Heart right ventricle (tissue), 16 donors: ENCODE results near the gene RALGAPA2. TPM values are rescaled to one million over a fixed set of nuclear protein-coding genes. Genes with fewer than 3 reads are reported as not detected.

Experiments
- ATAC-seq, 8 donors: fragments of 200-7000 bp; cut with Tn5 transposase; one replicate each; pipeline ENCODE4 v1.9.1; 2020; ENCODE audit warnings: mild to moderate bottlenecking in 8 of 8, moderate library complexity in 8 of 8, moderate number of reproducible peaks in 1 of 8
- DNase-seq, 2 donors: peaks; one replicate each; pipeline ENCODE4 v3.0.0-alpha.2; 2020
- H3K27ac ChIP-seq, 10 donors: fragments of 200-600 bp; sonication (generic) in 2 of 10; one replicate each; pipeline versions ENCODE4 v1.5.0 to v1.8.0; 2020 to 2022; ENCODE audit warnings: mild to moderate bottlenecking in 3 of 10
- H3K27me3 ChIP-seq, 7 donors: fragments of 200-600 bp; one replicate each; pipeline ENCODE4 v1.8.0; 2021 to 2022; ENCODE audit warnings: mild to moderate bottlenecking in 2 of 7
- H3K36me3 ChIP-seq, 9 donors: fragments of 200-600 bp; sonication (generic) in 1 of 9; one replicate each; pipeline versions ENCODE4 v1.5.0 to v1.8.0; 2020 to 2022; ENCODE audit warnings: mild to moderate bottlenecking in 2 of 9
- H3K4me1 ChIP-seq, 9 donors: fragments of 200-600 bp; sonication (generic) in 1 of 9; one replicate each; pipeline versions ENCODE4 v1.5.0 to v1.8.0; 2020 to 2022; ENCODE audit warnings: mild to moderate bottlenecking in 4 of 9
- H3K4me3 ChIP-seq, 10 donors: fragments of 200-600 bp; sonication (generic) in 2 of 10; one replicate each; pipeline versions ENCODE4 v1.5.0 to v1.8.0; 2020 to 2022; ENCODE audit warnings: mild to moderate bottlenecking in 7 of 10, moderate library complexity in 2 of 10
- H3K9me3 ChIP-seq, 11 donors: fragments of 200-600 bp in 10 of 11; sonication (generic) in 2 of 11; one replicate each; pipeline versions ENCODE4 v1.5.0 to v1.8.0; 2013 to 2022; ENCODE audit warnings: mild to moderate bottlenecking in 2 of 11, control low read depth in 1 of 11, moderate library complexity in 1 of 11
- CTCF ChIP-seq, 9 donors: fragments of 200-600 bp; sonication (generic) in 2 of 9; IDR thresholded peaks; one replicate each; pipeline versions ENCODE4 v1.5.0 to v1.8.0; 2021 to 2022; ENCODE audit warnings: antibody characterized with exemption in 9 of 9, mild to moderate bottlenecking in 5 of 9, moderate library complexity in 1 of 9
- WGBS, 2 donors: extraction: QIAGEN DNeasy Blood & Tissue Kit; methylation state at CpG; one replicate each; pipeline ENCODE4 v1.1.7; 2013; ENCODE audit warnings: inconsistent platforms in 1 of 2; 5-methylcytosine and 5-hydroxymethylcytosine counted together
- intact Hi-C, 10 donors: fragments of 100-400 bp; cut with DNase I; formaldehyde crosslinking; loops; one replicate each; pipeline versions ENCODE4 v1.11.1 to v1.14.2; 2022
- polyA plus RNA-seq, 2 donors: library from polyadenylated mRNA; stranded (reverse); fragments of 200-250 nt; gene quantifications; one replicate each; pipeline ENCODE4 v1.2.3, GENCODE V29; 2013
- total RNA-seq, 10 donors: library from RNA; stranded (reverse); fragmentation: NEBNext Ultra II Directional in 3 of 10; extraction: Animal tissue kit (Norgen Biotek cat#: 25700) in 3 of 10; gene quantifications; one replicate each; pipeline versions ENCODE4 v1.2.1 to v1.2.4, GENCODE V29; 2021 to 2023
- donor health status: Arrhythmogenic right ventricular cardiomyopathy.
- donor health status: ischemic (EF 13 %, LVEDD 7.1; RV severe dilation, severe dysfunction).
- donor health status: healthy with polysubstance abuse.
- donor health status: DM: no; HTN: yes; CAD: no.
- donor health status: DM: no; HTN: no; CAD: no.
- donor health status: ischemic (EF 25% LVEDD 6.9; RV normal size, moderate dysfunction).
- donor health status: ischemic (EF 25% LVEDD 5.7; RV mildly dilated, moderate dysfunction).
- donor health status: healthy.
- donor health status: DM: yes; HTN: yes; CAD: no.
- donor health status: Ischemic cardiomyopathy.
- donor health status: ischemic (EF 35%, LVEDD 5.7; RV mildly dilated, moderate dysfunction).
- donor health status: nonischemic (EF 11% LVEDD 7.7; RV severe dilation, severe dysfunction).
- donor health status: DM: yes; HTN: yes; CAD: no.
- donor health status: PGD.
- donor health status: ischemic (EF 29% LVEDD 5.4; RV normal size, mild dysfunction).
- donor health status: nonischemic (EF 23%, LVEDD 6.1; RV moderate dilation, normal function).

Gene RALGAPA2
- total and polyA plus RNA-seq, 12 donors = 4.1 to 26.8 (median 18.2) TPM

GRCh38 chr20:20517296-20517695, 195.1 kb downstream of the RALGAPA2 start:
- Histone ChIP-seq H3K27ac (no peak overlapping the region), H3K4me1 (no peaks in the 10 kb centered on the region), H3K4me3 (no peak overlapping the region), H3K27me3 (no peaks in the 10 kb centered on the region), H3K36me3 (peaks cover 0 to 97% (median 32%) of the 10 kb centered on the region in 9 donors), H3K9me3 (peaks cover 0 to 16% (median 9%) of the 10 kb centered on the region in 11 donors)
- 79 to 82% methylated on average over 2 of the region's 2 CpGs for WGBS, 2 donors
- no peak for TF ChIP-seq CTCF (IDR thresholded peaks at IDR 0.05)
- ATAC-seq (no peak), DNase-seq (no peak)
- intact Hi-C loops = no loop called here

GRCh38 chr20:20513720-20514119, 198.7 kb downstream of the RALGAPA2 start:
- peaks cover 0 to 96% (median 31%) of the 10 kb centered on the region in 9 donors for H3K36me3 ChIP-seq
- TF ChIP-seq CTCF (IDR thresholded peaks at IDR 0.05) = no peak

GRCh38 chr20:20505554-20505953, 206.9 kb downstream of the RALGAPA2 start:
- H3K4me3 ChIP-seq = no peak overlapping the region
- H3K4me1 ChIP-seq = no peaks in the 10 kb centered on the region
- H3K36me3 ChIP-seq = peaks cover 0 to 96% (median 24%) of the 10 kb centered on the region in 9 donors
- intact Hi-C loops = no loop called here
- no peak overlapping the region for H3K27ac ChIP-seq
- no peak for TF ChIP-seq CTCF (IDR thresholded peaks at IDR 0.05)
- no peak for ATAC-seq
- H3K9me3 ChIP-seq = no peaks in the 10 kb centered on the region
- DNase-seq = no peak
- WGBS, 2 donors = 94 to 96% methylated on average over 2 of the region's 2 CpGs
- H3K27me3 ChIP-seq = no peaks in the 10 kb centered on the region

More at GRCh38 chr20:20513720-20514119, 198.7 kb downstream of the RALGAPA2 start:
- Histone ChIP-seq H3K27ac (no peak overlapping the region), H3K27me3 (no peaks in the 10 kb centered on the region), H3K9me3 (peaks cover 0 to 16% (median 9%) of the 10 kb centered on the region in 11 donors), H3K4me1 (no peaks in the 10 kb centered on the region), H3K4me3 (no peak overlapping the region)
- ATAC-seq (no peak), DNase-seq (no peak)
- intact Hi-C loops = no loop called here
- 100% methylated on average over 1 of the region's 1 CpG for WGBS, 2 donors

GRCh38 chr20:20503777-20504530, 208.5 kb downstream of the RALGAPA2 start:
- DNase-seq = no peak
- intact Hi-C loops = loop anchor here in 1 of 10 donors (5.0 kb wide), 1 partner anchor 67 kb away; no protein-coding TSS in a partner anchor
- peaks cover 0 to 96% (median 26%) of the 10 kb centered on the region in 9 donors for H3K36me3 ChIP-seq
- H3K4me1 ChIP-seq = no peaks in the 10 kb centered on the region
- WGBS, 2 donors = 97% methylated on average over 7 of the region's 7 CpGs
- H3K27me3 ChIP-seq = no peaks in the 10 kb centered on the region
- no peaks in the 10 kb centered on the region for H3K9me3 ChIP-seq
- H3K27ac ChIP-seq = no peak overlapping the region
- no peak for ATAC-seq
- no peak overlapping the region for H3K4me3 ChIP-seq
- TF ChIP-seq CTCF (IDR thresholded peaks at IDR 0.05) = no peak
